ENCODE measurements around the gene TRPV4.
A peak's percentile ranks its signal among the peaks of the same experiment; 100 is the strongest.

The TRPV4 gene

GRCh38 chr12:109808876-109809646, 24.1 kb downstream of the TRPV4 start:
- no peak for DNase-seq (ENCODE audit: low read depth, low spot score)

DNA sequence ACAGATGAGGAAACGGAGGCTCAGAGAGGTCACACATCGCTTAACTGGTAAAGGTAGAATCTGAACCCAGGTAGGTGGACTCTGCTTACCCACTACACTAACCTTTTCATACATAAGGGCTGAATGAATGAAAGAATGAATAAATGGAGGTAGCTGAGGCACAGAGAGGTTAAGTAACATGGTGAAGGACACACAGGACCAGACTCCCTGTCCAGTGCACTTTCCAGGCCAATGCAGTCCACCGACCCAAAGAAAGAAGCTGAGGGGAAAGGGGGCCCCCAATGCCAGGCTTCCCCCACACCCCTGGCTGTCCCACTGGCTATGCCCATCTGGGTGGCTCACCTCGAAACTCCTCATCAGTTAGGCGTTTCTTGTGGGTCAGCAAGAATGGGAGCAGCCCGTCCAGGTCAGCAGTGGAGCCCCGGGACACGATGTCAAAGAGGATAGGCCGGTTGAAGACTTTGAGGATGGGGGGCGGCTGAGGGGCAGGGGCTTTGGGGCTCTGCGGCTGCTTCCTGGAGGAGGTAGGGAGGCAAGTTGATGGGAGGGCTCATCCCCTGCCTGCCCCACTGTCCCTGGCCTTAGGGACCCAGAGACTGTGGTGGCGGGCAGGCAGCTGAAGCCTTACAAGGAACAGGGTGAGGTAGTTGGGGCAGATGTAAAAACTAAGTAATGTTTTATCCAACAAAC, 25.1 kb downstream of the TRPV4 start:
- DNase-seq (ENCODE audit: low read depth, low spot score), result no peak

GRCh38 chr12:109804820-109805761, 28.1 kb downstream of the TRPV4 start:
- peak; percentile 80 for DNase-seq (ENCODE audit: low read depth, low spot score)

DNA sequence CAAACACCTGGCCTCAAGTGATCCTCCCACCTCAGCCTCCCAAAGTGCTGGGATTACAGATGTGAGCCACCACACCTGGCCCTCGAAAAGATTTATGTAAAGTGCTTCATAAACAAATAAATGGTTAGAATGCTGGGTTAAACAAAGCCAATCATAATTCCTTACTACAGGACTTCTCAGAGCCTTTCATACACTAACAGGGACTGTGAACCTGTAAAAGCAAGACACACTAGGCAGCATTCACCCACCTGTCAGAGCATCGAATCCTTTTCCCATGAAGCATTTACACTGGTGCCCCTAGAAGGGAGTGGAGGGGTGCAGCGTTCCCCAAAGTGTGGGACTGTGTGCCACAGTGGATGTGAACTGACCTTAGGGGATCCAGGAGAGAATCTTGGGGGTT, 29.5 kb downstream of the TRPV4 start:
- DNase-seq (ENCODE audit: low read depth, low spot score), result no peak

GRCh38 chr12:109802828-109803227, 30.4 kb downstream of the TRPV4 start:
- DNase-seq (ENCODE audit: low read depth, low spot score), result no peak

GRCh38 chr12:109800536-109800935, 32.7 kb downstream of the TRPV4 start:
- DNase-seq (ENCODE audit: low read depth, low spot score), result no peak

DNA sequence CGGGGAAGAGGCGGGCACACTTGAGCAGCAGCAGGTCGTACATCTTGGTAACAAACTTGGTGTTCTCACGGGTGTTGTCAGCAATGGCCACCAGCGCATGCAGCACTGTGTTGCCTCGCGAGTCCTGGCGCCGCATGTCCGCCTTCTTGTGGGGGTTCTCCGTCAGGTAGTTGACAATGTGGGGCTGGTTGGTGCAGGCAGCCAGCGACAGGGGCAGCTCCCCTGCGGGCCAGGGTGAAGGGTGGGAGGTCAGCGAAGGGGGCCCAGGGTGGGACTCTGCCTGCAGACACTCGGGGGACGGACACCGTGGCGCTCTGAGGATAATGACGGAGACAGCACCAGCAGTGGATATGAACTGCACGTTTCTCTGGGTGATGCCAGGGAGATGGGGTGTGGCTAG, 34.5 kb downstream of the TRPV4 start:
- DNase-seq (ENCODE audit: low read depth, low spot score), result no peak

DNA sequence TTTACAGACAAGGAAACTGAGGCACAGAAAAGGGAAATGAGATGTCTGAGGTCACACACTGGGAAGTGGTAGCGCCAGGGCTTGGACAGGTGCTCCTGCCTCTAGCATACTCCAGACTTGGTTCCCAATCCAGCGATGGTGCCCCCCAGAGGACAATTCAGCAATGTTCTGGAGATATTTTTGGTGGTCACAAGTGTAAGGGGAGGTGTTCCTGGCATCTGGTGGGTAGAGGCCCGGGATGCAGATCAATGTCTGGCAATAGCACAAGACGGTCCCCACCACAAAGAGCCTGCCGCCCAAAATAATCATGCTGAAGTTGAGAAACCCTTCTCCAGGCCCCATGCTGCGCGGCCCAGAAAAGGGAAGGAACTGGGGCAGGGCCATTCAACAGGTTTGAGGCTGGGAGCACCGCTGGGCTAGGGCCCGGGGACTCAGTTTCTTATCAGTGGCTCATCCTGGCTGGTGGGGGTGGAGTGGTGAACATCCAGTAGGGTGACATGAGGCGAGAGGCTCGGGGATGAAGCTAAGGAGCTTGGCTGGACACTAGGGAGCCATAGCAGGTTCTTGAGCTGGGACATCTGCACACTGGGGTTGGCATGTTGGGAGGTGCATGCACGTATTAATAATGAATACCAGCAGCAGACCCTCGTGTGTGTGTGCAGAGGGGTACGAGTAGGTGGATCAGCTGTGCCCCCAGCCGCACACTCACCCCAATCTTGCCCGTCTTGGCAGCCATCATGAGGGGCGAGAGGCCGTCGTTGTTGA, 35.1 kb downstream of the TRPV4 start:
- DNase-seq (ENCODE audit: low read depth, low spot score), result no peak

DNA sequence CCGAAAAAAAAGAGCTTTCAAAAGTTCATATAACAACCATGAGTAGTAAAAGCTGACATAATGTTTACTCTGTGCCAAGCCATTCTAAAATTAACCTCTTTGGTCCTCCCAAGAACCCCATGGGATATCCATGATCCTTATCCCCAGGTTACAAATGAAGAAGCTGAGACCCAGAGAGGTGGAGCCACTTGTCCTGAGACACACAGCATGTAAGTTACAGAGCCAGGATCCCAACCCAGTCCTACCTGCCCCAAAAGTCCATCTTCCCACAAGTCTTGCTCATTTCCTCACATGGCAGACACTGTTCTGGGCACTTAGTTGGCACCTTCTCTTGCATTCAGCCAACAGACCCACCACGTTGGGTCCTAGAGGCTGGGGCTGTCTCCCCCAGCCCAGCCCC, 37.1 kb downstream of the TRPV4 start:
- no peak for DNase-seq (ENCODE audit: low read depth, low spot score)

DNA sequence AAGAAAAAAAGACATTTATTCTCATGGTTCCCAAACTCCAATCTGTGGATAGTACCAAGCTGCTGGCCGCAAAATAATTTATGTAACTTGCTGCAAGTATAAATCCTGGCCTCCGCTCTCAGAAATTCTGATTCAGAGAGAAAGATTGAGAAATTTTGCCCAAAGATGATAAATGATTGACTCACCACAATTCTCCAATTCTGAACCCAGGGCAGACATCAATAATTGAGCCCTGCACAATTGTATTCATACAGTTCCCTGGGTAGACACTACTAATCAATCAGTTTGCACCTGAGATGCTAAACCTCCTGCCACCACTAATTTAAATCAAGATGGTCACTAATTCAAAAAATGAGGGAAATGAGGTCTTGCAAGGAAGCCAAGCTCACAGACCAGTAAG, 38.2 kb downstream of the TRPV4 start:
- DNase-seq (ENCODE audit: low read depth, low spot score), result no peak

- DNase-seq (ENCODE audit: low read depth, low spot score), result no peak
Measured at GRCh38 chr12:109793826-109794501, 39.2 kb downstream of the TRPV4 start.

DNA sequence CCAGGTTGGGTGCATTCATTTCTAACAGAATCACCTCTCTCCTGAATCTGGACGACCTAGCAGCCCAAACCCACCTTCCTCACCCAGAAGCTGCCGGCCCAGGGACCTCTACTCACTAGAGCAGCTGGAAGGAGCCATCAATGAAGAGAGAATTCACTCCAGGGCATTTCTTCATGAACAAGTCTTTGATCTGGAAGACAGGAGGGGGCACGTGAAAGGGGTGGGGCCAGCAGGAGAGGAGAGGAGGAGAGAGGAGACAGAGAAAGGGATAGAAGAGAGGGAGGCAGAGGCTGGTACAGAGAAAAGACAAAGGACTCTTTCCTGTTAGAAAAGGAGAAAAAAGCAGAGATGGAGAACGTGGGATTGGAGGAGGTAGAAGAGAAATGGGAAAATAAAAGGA, 39.8 kb downstream of the TRPV4 start:
- DNase-seq (ENCODE audit: low read depth, low spot score), result peak; percentile 51

DNA sequence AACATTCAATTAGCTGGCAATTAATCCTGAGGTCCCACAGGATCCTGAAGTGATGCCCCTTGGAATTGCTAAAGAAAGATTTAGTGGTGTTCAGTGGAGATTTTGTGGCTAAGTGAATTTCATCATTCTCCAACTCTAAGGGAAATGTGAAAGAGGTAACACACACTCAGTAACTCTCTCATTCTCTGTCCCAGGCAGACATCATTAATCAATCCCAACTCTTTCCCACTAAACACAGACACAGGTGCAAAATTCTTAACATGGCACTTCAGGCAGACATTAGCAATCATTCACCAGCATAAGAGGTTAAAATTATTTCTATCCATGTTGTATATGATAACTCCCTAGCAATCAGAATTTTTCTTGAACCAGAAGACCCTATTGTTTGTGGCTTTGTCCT, 40.2 kb downstream of the TRPV4 start:
- DNase-seq (ENCODE audit: low read depth, low spot score), result no peak

GRCh38 chr12:109789526-109790048, 43.6 kb downstream of the TRPV4 start:
- no peak for DNase-seq (ENCODE audit: low read depth, low spot score)

GRCh38 chr12:109786799-109787198, 46.4 kb downstream of the TRPV4 start:
- no peak for DNase-seq (ENCODE audit: low read depth, low spot score)

- no peak for DNase-seq (ENCODE audit: low read depth, low spot score)
Measured at GRCh38 chr12:109785854-109786253, 47.3 kb downstream of the TRPV4 start.

DNA sequence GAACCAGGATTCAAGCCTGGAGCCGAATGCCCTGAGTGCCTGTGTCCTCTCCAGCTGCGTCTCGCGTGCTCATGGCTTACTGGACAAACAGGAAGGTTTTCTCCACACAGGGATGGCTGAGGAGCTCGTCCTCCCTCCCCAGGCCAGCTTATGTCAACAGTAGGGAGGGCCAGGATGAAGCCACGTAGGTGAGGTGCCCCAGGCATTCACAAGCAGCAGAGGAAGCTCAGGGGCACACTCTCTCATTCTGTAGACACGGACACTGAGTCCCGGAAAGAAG, 49.3 kb downstream of the TRPV4 start:
- DNase-seq (ENCODE audit: low read depth, low spot score), result no peak

DNA sequence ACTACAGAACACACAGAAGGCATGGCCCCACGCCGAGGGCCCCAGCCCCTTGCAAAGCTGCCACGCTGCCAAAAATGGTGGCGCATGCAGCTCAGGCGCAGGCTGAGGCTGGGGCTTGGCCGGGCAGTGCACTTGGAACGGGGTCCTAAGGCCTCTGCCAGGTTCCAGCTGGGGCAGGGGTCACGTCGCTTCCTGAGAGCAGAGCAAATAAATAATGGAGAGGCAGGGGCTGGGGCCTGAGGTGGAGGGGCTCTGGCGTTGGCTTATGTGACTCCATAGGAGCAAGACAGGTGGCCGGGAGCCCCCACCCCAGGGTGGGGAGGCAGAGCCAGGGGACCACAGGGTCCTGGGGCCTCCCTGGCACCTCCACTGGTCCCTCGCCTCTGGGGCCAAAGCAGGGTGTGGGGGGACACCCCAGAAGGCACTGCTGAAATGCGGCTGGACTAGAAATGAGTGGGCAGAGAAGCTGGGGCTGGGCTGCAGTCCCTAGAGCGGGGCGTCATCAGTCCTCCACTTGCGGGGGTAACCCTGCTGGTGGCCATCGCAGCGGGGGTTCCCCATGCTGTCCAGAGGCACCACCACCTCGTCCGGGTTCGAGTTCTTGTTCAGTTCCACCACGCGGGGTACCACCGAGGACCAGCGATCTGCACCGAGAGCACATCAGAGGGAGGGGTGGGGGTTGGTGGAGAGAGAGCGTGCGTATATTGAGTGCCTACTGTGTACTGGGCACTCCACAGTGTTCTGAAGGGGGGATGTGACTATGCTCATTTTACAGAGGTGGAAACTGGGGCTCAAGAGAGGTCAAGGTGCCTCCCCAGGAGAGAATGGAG, 49.8 kb downstream of the TRPV4 start:
- no peak for DNase-seq (ENCODE audit: low read depth, low spot score)

- DNase-seq (ENCODE audit: low read depth, low spot score), result no peak
Measured at GRCh38 chr12:109782326-109782703, 50.9 kb downstream of the TRPV4 start.

Data from ELF-1 (cell line).